Mesenchymal stem cell (in vitro differentiated cells and primary cell): ENCODE data around the gene PTPRU.

Experiments used
- DNase-seq: peaks from one replicate; pipeline ENCODE4 v3.0.0-alpha.2; 2013
- H2AFZ ChIP-seq: one replicate; pipeline ENCODE4 v1.6.1; 2013; ENCODE audit warnings: low read depth, mild to moderate bottlenecking, control low read depth, inconsistent platforms, low read length, moderate library complexity
- H2AK5ac ChIP-seq: 2 replicates; pipeline ENCODE4 v1.6.1; 2013; ENCODE audit warnings: low read length, moderate library complexity, mild to moderate bottlenecking, inconsistent platforms; ENCODE audit not compliant: severe bottlenecking
- H2BK120ac ChIP-seq: one replicate; pipeline ENCODE4 v1.6.1; 2013; ENCODE audit warnings: low read depth, mild to moderate bottlenecking, inconsistent platforms, low read length, moderate library complexity
- H2BK12ac ChIP-seq, 2 experiments: one replicate each; pipeline ENCODE4 v1.6.1; 2013; ENCODE audit warnings: inconsistent platforms in 2 of 2, low read length in 2 of 2, mild to moderate bottlenecking in 2 of 2, moderate library complexity in 2 of 2, control low read depth in 1 of 2
- H2BK15ac ChIP-seq: one replicate; pipeline ENCODE4 v1.6.1; 2013; ENCODE audit warnings: mild to moderate bottlenecking, low read depth, inconsistent platforms; ENCODE audit not compliant: poor library complexity, severe bottlenecking
- H2BK5ac ChIP-seq: 2 replicates; pipeline ENCODE4 v1.6.1; 2013; ENCODE audit warnings: low read depth, mild to moderate bottlenecking, low read length, control low read depth, inconsistent platforms; ENCODE audit not compliant: poor library complexity, severe bottlenecking
- H3K14ac ChIP-seq, 2 experiments: one replicate each; pipeline ENCODE4 v1.6.1; 2013; ENCODE audit warnings: inconsistent platforms in 2 of 2, low read length in 2 of 2, control low read depth in 1 of 2, mild to moderate bottlenecking in 1 of 2, moderate library complexity in 1 of 2
- H3K18ac ChIP-seq, 2 experiments: one replicate each; pipeline ENCODE4 v1.6.1; 2013; ENCODE audit warnings: inconsistent platforms in 2 of 2, low read length in 2 of 2, control low read depth in 1 of 2, low read depth in 1 of 2, mild to moderate bottlenecking in 1 of 2
- H3K23ac ChIP-seq, 2 experiments: one replicate each; pipeline ENCODE4 v1.6.1; 2013; ENCODE audit warnings: inconsistent platforms in 2 of 2, low read length in 2 of 2, mild to moderate bottlenecking in 2 of 2, moderate library complexity in 2 of 2, control low read depth in 1 of 2
- H3K27ac ChIP-seq: 2 replicates; pipeline ENCODE4 v1.5.1; 2013; ENCODE audit warnings: mild to moderate bottlenecking, moderate library complexity, low read length, control low read depth, inconsistent platforms; ENCODE audit not compliant: poor library complexity, severe bottlenecking
- H3K27me3 ChIP-seq, 2 experiments: 2 replicates each; pipeline versions ENCODE4 v1.6.1 to v1.7.0; 2013; ENCODE audit warnings: low read length in 2 of 2, mild to moderate bottlenecking in 2 of 2, moderate library complexity in 2 of 2, control low read depth in 1 of 2, inconsistent platforms in 1 of 2; ENCODE audit not compliant: control insufficient read depth in 1 of 2, insufficient read depth in 1 of 2
- H3K36me3 ChIP-seq, 2 experiments: 2 replicates each; pipeline versions ENCODE4 v1.6.1 to v1.7.0; 2013; ENCODE audit warnings: low read length in 2 of 2, control low read depth in 1 of 2, inconsistent platforms in 1 of 2, low read depth in 1 of 2, mild to moderate bottlenecking in 1 of 2; ENCODE audit not compliant: insufficient read depth in 2 of 2, control insufficient read depth in 1 of 2
- H3K4ac ChIP-seq, 2 experiments: one replicate each; pipeline ENCODE4 v1.6.1; 2013; ENCODE audit warnings: inconsistent platforms in 2 of 2, low read length in 2 of 2, mild to moderate bottlenecking in 2 of 2, moderate library complexity in 2 of 2, control low read depth in 1 of 2, low read depth in 1 of 2
- H3K4me1 ChIP-seq: 2 replicates; pipeline ENCODE4 v1.6.1; 2013; ENCODE audit warnings: low read depth, low read length, control low read depth; ENCODE audit not compliant: control insufficient read depth, insufficient read depth
- H3K4me2 ChIP-seq: 2 replicates; pipeline ENCODE4 v1.6.1; 2013; ENCODE audit warnings: low read length, mild to moderate bottlenecking, inconsistent platforms; ENCODE audit not compliant: poor library complexity, severe bottlenecking
- H3K4me3 ChIP-seq, 2 experiments: 2 replicates each; pipeline versions ENCODE4 v1.5.1 to v1.7.0; 2013; ENCODE audit warnings: low read length in 2 of 2, mild to moderate bottlenecking in 2 of 2, control low read depth in 1 of 2, low read depth in 1 of 2; ENCODE audit not compliant: insufficient read depth in 1 of 2
- H3K79me1 ChIP-seq: replicated peaks from 2 replicates; pipeline ENCODE4 v1.6.1; 2013; ENCODE audit warnings: mild to moderate bottlenecking, control low read depth, low read length, inconsistent platforms; ENCODE audit not compliant: poor library complexity, severe bottlenecking
- H3K9ac ChIP-seq: 2 replicates; pipeline ENCODE4 v1.7.0; 2013; ENCODE audit warnings: mild to moderate bottlenecking, low read length, moderate library complexity
- H3K9me3 ChIP-seq: 2 replicates; pipeline ENCODE4 v1.7.0; 2013; ENCODE audit warnings: mild to moderate bottlenecking, low read length; ENCODE audit not compliant: control insufficient read depth
- H4K8ac ChIP-seq: one replicate; pipeline ENCODE4 v1.6.1; 2013; ENCODE audit warnings: inconsistent platforms, mild to moderate bottlenecking, low read length, moderate library complexity
- H4K91ac ChIP-seq: one replicate; pipeline ENCODE4 v1.6.1; 2013; ENCODE audit warnings: mild to moderate bottlenecking, low read length, inconsistent platforms
- WGBS: methylation state at CpG from one replicate; pipeline ENCODE4 v1.1.7; 2013; ENCODE audit warnings: mixed read lengths; 5-methylcytosine and 5-hydroxymethylcytosine counted together

The PTPRU gene

GRCh38 chr1:29317063-29317915 is 81.0 kb downstream of the PTPRU start:
- no peaks in the 10 kb centered on the region for H3K79me1 ChIP-seq
- peak overlapping the region in 1 of 2 experiments; percentile 22 for H3K4me3 ChIP-seq
- DNase-seq: no peak
- H2BK12ac ChIP-seq: no peak overlapping the region
- H3K9me3 ChIP-seq: no peaks in the 10 kb centered on the region
- H2BK5ac ChIP-seq: no peak overlapping the region
- no peak overlapping the region for H3K9ac ChIP-seq
- H3K27ac ChIP-seq: no peak overlapping the region
- 97% methylated on average over 28 of the region's 30 CpGs for WGBS
- H3K4ac ChIP-seq: no peak overlapping the region
- no peak overlapping the region for H3K18ac ChIP-seq
- H4K91ac ChIP-seq: no peak overlapping the region
- H3K23ac ChIP-seq: no peak overlapping the region
- H2BK15ac ChIP-seq: no peak overlapping the region
- H2BK120ac ChIP-seq: no peak overlapping the region
- no peak overlapping the region for H2AK5ac ChIP-seq
- H4K8ac ChIP-seq: no peak overlapping the region
- no peaks in the 10 kb centered on the region for H3K27me3 ChIP-seq
- no peaks in the 10 kb centered on the region for H3K4me1 ChIP-seq
- no peak overlapping the region for H3K14ac ChIP-seq
- H3K36me3 ChIP-seq: peaks cover 59 to 62% of the 10 kb centered on the region in 2 experiments
- no peak overlapping the region for H3K4me2 ChIP-seq
- no peak overlapping the region for H2AFZ ChIP-seq

GRCh38 chr1:29317916-29318530 is 81.7 kb downstream of the PTPRU start:
- Histone ChIP-seq H3K9me3 (no peaks in the 10 kb centered on the region), H3K4ac (no peak overlapping the region), H3K4me2 (no peak overlapping the region), H3K9ac (no peak overlapping the region), H3K18ac (no peak overlapping the region), H2BK15ac (no peak overlapping the region), H2BK120ac (no peak overlapping the region), H4K8ac (no peak overlapping the region), H3K27me3 (no peaks in the 10 kb centered on the region), H3K23ac (no peak overlapping the region), H2AFZ (no peak overlapping the region), H3K4me3 (no peak overlapping the region), H3K27ac (no peak overlapping the region), H3K4me1 (no peaks in the 10 kb centered on the region), H3K36me3 (peaks cover 54 to 62% of the 10 kb centered on the region in 2 experiments), H2BK12ac (no peak overlapping the region), H3K79me1 (no peaks in the 10 kb centered on the region), H2BK5ac (no peak overlapping the region), H2AK5ac (no peak overlapping the region), H4K91ac (no peak overlapping the region), H3K14ac (no peak overlapping the region)
- 75% methylated on average over 5 of the region's 5 CpGs for WGBS
- no peak for DNase-seq

GRCh38 chr1:29318724-29319123 is 82.4 kb downstream of the PTPRU start:
- Histone ChIP-seq H4K91ac (no peak overlapping the region), H2AK5ac (no peak overlapping the region), H2BK15ac (no peak overlapping the region), H4K8ac (no peak overlapping the region), H3K4me3 (no peak overlapping the region), H3K36me3 (peaks cover 60 to 62% of the 10 kb centered on the region in 2 experiments), H3K4me2 (no peak overlapping the region), H3K79me1 (no peaks in the 10 kb centered on the region), H3K9me3 (no peaks in the 10 kb centered on the region), H3K4ac (no peak overlapping the region), H3K27me3 (no peaks in the 10 kb centered on the region), H3K18ac (no peak overlapping the region), H3K23ac (no peak overlapping the region), H2AFZ (no peak overlapping the region), H2BK120ac (no peak overlapping the region), H2BK12ac (no peak overlapping the region), H3K14ac (no peak overlapping the region), H3K9ac (no peak overlapping the region), H2BK5ac (no peak overlapping the region), H3K27ac (no peak overlapping the region), H3K4me1 (no peaks in the 10 kb centered on the region)
- WGBS: 93% methylated on average over 10 of the region's 10 CpGs
- DNase-seq: no peak

GRCh38 chr1:29319300-29320110 is 83.2 kb downstream of the PTPRU start:
- no peak for DNase-seq
- Histone ChIP-seq H2AK5ac (no peak overlapping the region), H4K8ac (no peak overlapping the region), H2BK120ac (no peak overlapping the region), H3K14ac (no peak overlapping the region), H4K91ac (no peak overlapping the region), H3K23ac (no peak overlapping the region), H2BK15ac (no peak overlapping the region), H3K4ac (no peak overlapping the region), H3K79me1 (no peaks in the 10 kb centered on the region), H3K4me3 (no peak overlapping the region), H3K27ac (no peak overlapping the region), H2AFZ (no peak overlapping the region), H3K4me2 (no peak overlapping the region), H3K9me3 (no peaks in the 10 kb centered on the region), H2BK5ac (no peak overlapping the region), H3K36me3 (peaks cover 62 to 64% of the 10 kb centered on the region in 2 experiments), H3K4me1 (no peaks in the 10 kb centered on the region), H3K18ac (no peak overlapping the region), H2BK12ac (no peak overlapping the region), H3K9ac (no peak overlapping the region), H3K27me3 (no peaks in the 10 kb centered on the region)
- 75% methylated on average over 9 of the region's 9 CpGs for WGBS
